Lower lobe of right lung (tissue), 2 donors: ENCODE results near the gene CAMSAP1. TPM values are rescaled to one million over a fixed set of nuclear protein-coding genes. Genes with fewer than 3 reads are reported as not detected.

Experiments used
- ATAC-seq, 2 donors: fragments of 200-7000 bp; cut with Tn5 transposase; one replicate each; pipeline ENCODE4 v1.9.1; 2020 to 2022; ENCODE audit warnings: mild to moderate bottlenecking in 2 of 2, moderate library complexity in 2 of 2
- DNase-seq: peaks from one replicate; pipeline ENCODE4 v3.0.0-alpha.2; 2020
- H3K27ac ChIP-seq: fragments of 200-600 bp; one replicate; pipeline ENCODE4 v1.8.0; 2022
- H3K27me3 ChIP-seq: fragments of 200-600 bp; one replicate; pipeline ENCODE4 v1.8.0; 2022; ENCODE audit warnings: low read depth
- H3K36me3 ChIP-seq: fragments of 200-600 bp; one replicate; pipeline ENCODE4 v1.8.0; 2022; ENCODE audit warnings: mild to moderate bottlenecking
- H3K4me1 ChIP-seq: fragments of 200-600 bp; one replicate; pipeline ENCODE4 v1.8.0; 2022
- H3K4me3 ChIP-seq: fragments of 200-600 bp; one replicate; pipeline ENCODE4 v1.8.0; 2022; ENCODE audit warnings: mild to moderate bottlenecking
- H3K9me3 ChIP-seq: fragments of 200-600 bp; one replicate; pipeline ENCODE4 v1.8.0; 2022
- intact Hi-C: fragments of 100-400 bp; cut with DNase I; formaldehyde crosslinking; loops from one replicate; pipeline ENCODE4 v1.11.0; 2022
- total RNA-seq: library from RNA; stranded (reverse); fragmentation: NEBNext Ultra II Directional; extraction: Animal tissue kit (Norgen Biotek cat#: 25700); gene quantifications from one replicate; pipeline ENCODE4 v1.2.1, GENCODE V29; 2021
- TF ChIP-seq, protein P1 (sequence below): fragments of 200-600 bp; IDR thresholded peaks from one replicate; pipeline ENCODE4 v1.8.0; 2022; ENCODE audit warnings: antibody characterized with exemption, mild to moderate bottlenecking
- donor health status: DM: no; HTN: yes; CAD: no; lungs with severe emphysema.

Gene CAMSAP1
- total RNA-seq, 1 donor from 2014 or later: 34.4 TPM

DNA sequence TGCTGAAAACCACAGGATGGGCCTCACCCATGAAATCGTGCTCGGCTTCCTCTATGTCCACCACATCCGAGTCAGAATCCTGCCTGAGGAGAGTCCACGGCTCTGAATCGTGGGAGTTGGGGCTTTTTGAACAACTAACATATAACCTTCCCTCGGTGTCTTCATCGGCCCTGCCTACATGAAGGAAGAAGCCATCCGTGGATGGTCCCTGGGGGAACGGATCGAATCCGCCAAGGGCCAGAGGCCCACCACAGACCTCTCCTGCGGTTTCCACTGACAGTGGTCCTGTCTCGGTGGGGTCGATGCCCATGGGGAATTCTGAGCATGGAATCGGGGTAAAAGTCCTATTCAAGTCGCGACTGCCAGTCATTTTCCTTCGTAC lies 85.0 kb downstream of the CAMSAP1 start:
- Histone ChIP-seq H3K9me3 (no peaks in the 10 kb centered on the region), H3K27ac (no peak overlapping the region), H3K4me1 (no peaks in the 10 kb centered on the region), H3K36me3 (peaks cover 100% of the 10 kb centered on the region), H3K4me3 (no peak overlapping the region), H3K27me3 (no peaks in the 10 kb centered on the region)
- DNase-seq (no peak), ATAC-seq (no peak)
- intact Hi-C loops: no loop called here
- TF ChIP-seq, protein P1, sequence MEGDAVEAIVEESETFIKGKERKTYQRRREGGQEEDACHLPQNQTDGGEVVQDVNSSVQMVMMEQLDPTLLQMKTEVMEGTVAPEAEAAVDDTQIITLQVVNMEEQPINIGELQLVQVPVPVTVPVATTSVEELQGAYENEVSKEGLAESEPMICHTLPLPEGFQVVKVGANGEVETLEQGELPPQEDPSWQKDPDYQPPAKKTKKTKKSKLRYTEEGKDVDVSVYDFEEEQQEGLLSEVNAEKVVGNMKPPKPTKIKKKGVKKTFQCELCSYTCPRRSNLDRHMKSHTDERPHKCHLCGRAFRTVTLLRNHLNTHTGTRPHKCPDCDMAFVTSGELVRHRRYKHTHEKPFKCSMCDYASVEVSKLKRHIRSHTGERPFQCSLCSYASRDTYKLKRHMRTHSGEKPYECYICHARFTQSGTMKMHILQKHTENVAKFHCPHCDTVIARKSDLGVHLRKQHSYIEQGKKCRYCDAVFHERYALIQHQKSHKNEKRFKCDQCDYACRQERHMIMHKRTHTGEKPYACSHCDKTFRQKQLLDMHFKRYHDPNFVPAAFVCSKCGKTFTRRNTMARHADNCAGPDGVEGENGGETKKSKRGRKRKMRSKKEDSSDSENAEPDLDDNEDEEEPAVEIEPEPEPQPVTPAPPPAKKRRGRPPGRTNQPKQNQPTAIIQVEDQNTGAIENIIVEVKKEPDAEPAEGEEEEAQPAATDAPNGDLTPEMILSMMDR: no peak

DNA sequence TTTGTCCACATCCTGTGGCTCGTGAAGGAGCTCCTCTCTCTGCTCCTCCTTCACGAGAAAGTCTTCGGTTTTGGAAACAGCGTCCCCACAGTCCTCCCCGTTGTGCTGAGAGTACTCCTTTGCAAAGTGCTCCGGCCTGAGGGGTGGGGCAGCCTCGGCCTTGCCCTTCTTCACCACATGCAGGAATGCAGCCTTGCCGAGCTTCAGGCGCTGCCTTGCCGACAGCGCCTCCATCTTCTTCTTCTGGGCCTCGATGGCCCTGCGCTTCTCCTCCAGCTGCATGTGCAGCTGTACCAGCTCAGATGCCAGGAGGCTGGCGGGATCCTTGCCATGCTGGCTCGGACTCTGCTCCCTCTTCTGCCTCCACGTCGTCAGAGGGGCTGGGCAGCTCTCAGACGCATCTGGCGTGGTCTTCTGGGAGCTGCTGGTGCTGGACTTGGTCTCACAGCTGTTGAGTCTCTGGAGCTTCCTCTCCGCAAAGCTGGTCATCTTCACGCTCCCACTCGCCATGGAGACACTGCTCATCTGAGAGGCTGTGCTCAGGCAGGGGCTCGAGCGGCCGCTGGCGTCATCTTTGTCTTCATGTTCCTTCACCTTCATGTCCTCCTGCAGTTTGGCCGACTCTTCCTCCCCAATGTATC lies 85.5 kb downstream of the CAMSAP1 start:
- DNase-seq (no peak), ATAC-seq (no peak)
- no peak overlapping the region for H3K4me3 ChIP-seq
- H3K4me1 ChIP-seq: no peaks in the 10 kb centered on the region
- no peaks in the 10 kb centered on the region for H3K27me3 ChIP-seq
- intact Hi-C loops: no loop called here
- no peak overlapping the region for H3K27ac ChIP-seq
- no peaks in the 10 kb centered on the region for H3K9me3 ChIP-seq
- TF ChIP-seq, protein P1: no peak
- peaks cover 100% of the 10 kb centered on the region for H3K36me3 ChIP-seq

DNA sequence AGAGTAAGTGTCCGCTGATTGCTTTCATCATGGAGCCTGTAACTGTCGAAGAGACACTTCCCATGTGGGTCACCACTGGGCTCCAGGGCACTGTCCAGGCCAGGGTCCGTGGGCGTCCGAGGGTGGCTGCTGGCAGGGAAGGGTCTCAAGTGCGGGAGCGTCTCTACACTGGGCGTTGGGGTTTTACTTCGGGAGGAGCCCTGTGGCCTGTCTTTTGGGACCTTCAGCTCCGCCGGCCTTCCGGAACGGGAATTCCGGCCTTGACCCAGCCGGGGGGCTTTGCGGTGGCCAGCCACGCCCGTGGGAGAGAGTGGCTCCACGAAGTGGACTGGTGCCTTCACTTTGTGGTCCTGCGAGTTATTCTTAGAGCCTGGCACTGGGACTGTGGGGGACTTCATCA lies 86.2 kb downstream of the CAMSAP1 start:
- no peaks in the 10 kb centered on the region for H3K9me3 ChIP-seq
- H3K27me3 ChIP-seq: no peaks in the 10 kb centered on the region
- DNase-seq (no peak), ATAC-seq (no peak)
- intact Hi-C loops: no loop called here
- H3K36me3 ChIP-seq: peaks cover 100% of the 10 kb centered on the region
- H3K27ac ChIP-seq: no peak overlapping the region
- no peaks in the 10 kb centered on the region for H3K4me1 ChIP-seq
- TF ChIP-seq, protein P1: no peak
- H3K4me3 ChIP-seq: no peak overlapping the region

DNA sequence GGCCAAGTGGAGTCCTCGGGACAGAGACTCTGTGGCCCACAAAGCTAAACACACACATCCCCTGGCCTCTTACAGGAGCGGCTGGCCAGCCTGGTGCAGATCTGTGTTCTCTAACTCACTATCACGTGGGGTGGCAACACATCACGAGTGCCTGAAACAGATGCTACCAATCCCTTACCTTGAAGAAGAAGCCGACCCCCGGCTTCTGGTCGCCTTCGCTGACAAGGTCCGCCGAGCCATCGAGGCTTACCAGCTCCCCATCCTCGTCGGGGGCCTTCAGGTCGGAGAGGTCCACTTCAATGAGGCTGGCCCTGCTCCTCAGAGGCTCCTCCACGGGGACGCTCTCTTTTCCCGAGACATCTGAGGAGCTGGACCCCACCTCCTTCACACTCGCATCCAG lies 86.7 kb downstream of the CAMSAP1 start:
- Histone ChIP-seq H3K27me3 (no peaks in the 10 kb centered on the region), H3K9me3 (no peaks in the 10 kb centered on the region), H3K36me3 (peaks cover 100% of the 10 kb centered on the region), H3K4me3 (no peak overlapping the region), H3K27ac (no peak overlapping the region), H3K4me1 (no peaks in the 10 kb centered on the region)
- ATAC-seq (no peak), DNase-seq (no peak)
- intact Hi-C loops: no loop called here
- TF ChIP-seq, protein P1: no peak

DNA sequence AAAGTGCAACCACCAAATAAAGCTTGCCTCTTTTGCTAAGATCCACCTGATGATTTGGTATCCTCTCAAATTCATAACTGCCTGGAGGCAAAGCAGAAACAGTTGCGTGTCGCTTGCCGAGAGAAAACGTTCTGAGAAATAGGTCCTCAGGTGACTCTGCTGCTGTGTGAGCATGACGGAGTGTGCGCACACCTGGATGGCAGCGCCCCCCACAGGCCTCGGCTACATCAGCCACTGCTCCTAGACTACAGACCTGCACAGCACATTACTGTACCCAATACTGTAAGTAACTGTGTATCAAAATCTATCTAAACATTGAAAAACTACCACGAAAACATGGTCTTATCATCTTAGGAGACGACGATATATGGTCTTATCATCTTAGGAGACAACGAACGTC lies 87.4 kb downstream of the CAMSAP1 start:
- H3K4me3 ChIP-seq: no peak overlapping the region
- H3K27me3 ChIP-seq: no peaks in the 10 kb centered on the region
- TF ChIP-seq, protein P1: no peak
- no peaks in the 10 kb centered on the region for H3K4me1 ChIP-seq
- no peak overlapping the region for H3K27ac ChIP-seq
- intact Hi-C loops: no loop called here
- ATAC-seq (no peak), DNase-seq (no peak)
- peaks cover 100% of the 10 kb centered on the region for H3K36me3 ChIP-seq
- H3K9me3 ChIP-seq: no peaks in the 10 kb centered on the region
